Adrenal gland (tissue), 5 donors: Measurements from ENCODE around the gene KIF1A.

Source experiments
- POLR2A ChIP-seq, 2 donors: fragments of 450-650 bp; IDR thresholded peaks; one replicate each; pipeline ENCODE4 v1.6.1; 2017; ENCODE audit warnings: antibody characterized with exemption in 2 of 2, mild to moderate bottlenecking in 2 of 2, moderate library complexity in 1 of 2
- TF ChIP-seq, protein P1 (sequence below), 6 experiments: fragments of 450-650 bp in 4 of 6; fragments of 200-600 bp in 2 of 6; sonication (generic) in 1 of 6; IDR thresholded peaks; 1 replicate in 5 of 6; 2 replicates in 1 of 6; pipeline versions ENCODE4 v1.5.1 to v1.8.0; 2016 to 2021; ENCODE audit warnings: antibody characterized with exemption in 6 of 6, mild to moderate bottlenecking in 2 of 6, moderate library complexity in 1 of 6
- donor health status: DM: no; HTN: no; CAD: no.

DNA sequence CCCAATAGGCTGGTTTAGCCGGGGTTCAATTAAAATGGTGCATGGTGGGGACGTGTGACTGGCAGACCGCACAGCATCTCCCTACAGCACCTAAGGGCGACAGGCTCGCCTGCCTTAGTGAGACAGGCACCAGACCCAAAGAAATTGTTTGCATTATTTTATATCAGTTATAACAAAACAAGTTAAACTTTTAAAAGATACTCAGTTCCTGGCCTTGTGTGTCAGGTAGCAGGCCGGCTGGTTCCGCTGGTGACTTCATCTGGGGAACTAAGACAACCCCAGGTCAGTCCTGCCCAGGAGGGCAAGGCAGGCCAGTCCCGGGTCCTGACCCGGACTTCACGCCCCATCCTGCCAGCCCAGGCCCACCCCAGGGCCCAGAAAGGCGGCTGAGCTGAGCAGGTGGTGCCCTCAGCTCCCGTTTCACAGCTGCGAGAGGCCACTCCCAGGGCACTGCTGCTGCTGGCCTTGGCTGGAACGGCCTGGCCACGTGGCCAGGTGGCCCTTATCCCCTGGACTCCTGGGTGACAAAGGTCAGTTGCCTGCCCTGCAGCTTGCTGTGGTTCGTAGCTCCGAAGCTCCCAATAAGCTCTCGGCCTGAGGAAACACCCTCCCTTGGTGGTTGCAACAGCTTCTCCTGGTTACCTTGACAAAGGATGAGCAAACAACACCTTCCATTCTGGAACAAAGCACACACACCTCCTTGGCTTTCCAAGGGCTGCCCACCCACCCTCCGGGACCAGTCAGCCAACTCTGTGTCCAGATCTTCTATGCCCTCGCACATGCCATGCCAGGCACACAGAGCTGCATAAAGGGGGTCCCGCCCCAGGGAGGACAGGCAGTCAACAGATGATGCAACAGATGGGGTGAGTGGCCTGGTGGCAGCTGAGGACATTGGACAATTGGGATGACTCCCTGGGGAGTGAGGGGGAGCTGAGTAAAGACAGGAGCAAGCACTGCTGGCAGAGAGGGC lies 37.3 kb upstream of the KIF1A start:
- TF ChIP-seq, protein P1, sequence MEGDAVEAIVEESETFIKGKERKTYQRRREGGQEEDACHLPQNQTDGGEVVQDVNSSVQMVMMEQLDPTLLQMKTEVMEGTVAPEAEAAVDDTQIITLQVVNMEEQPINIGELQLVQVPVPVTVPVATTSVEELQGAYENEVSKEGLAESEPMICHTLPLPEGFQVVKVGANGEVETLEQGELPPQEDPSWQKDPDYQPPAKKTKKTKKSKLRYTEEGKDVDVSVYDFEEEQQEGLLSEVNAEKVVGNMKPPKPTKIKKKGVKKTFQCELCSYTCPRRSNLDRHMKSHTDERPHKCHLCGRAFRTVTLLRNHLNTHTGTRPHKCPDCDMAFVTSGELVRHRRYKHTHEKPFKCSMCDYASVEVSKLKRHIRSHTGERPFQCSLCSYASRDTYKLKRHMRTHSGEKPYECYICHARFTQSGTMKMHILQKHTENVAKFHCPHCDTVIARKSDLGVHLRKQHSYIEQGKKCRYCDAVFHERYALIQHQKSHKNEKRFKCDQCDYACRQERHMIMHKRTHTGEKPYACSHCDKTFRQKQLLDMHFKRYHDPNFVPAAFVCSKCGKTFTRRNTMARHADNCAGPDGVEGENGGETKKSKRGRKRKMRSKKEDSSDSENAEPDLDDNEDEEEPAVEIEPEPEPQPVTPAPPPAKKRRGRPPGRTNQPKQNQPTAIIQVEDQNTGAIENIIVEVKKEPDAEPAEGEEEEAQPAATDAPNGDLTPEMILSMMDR (IDR thresholded peaks at IDR 0.05): no peak
- no peak for TF ChIP-seq POLR2A (IDR thresholded peaks at IDR 0.05)
